ENCODE data around the gene S100A6.

The S100A6 gene

DNA sequence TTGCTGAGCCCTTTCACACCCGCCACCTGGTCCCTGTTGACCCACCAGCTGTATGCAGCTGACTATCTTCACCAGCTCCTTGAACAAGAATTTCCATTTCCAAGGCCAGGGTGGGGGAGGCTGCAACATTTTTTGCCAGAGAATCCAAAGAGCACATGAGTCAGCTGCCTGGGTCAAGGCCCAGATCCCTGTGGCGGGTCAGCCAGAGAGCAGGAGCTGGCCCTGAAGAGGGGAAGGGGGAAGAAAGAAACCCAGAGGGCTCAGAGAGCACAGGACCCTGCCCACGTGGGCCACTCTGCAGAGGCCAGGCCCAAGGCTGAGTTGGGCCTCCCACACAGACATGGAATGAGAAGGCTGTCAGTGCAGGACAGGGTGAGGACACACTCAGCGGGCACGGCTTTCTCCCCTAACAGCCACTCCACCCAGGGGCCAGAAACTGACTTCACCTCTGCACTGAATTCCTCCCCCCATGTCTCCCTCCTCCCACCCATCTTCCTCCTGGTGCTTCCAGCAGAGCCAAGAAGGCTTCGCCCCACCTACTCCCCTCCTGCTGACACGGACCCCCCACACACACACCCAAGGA, 28.9 kb downstream of the S100A6 start:
- DNase-seq, result peak in 12 of 58 donors; percentile 5 to 58 (median 22)

DNA sequence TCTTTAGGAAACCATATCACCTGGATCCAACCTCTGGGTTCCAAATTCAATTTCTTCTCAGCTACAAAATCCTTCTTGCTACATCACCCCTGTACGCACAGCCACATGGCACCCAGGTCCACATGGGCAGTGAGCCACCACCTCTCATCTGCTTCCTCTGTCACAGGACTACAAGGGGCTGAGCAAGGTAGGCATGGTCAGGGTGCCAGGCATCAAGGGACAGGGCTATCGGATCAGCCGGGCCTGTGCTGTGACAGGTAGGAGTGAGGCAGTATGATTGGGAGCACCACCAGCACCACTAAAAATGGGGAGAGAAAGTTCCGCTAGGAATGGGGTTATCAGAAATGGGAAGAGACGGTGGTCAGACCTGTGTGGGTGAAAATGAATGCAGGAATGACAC, 29.4 kb downstream of the S100A6 start:
- no peak for DNase-seq

DNA sequence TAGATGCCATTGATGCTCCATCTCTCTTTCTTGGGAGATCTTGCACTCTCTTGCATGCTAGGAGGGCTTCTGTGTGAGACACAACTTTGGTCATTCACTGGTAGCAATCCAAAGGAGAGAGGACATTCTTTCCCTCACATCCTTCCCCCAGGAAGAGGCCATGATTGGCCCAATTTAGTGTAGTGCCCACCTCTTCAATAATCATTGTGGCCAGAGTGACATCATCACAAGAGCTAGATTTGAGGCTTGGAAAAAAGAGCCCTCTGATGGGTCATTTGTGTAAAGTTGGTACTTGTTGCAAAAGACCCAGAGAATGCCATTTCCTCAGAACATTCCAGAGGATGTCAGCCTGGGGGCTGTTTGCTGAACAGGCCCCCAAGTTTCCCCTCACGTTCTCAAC, 30.2 kb downstream of the S100A6 start:
- no peak for DNase-seq

DNA sequence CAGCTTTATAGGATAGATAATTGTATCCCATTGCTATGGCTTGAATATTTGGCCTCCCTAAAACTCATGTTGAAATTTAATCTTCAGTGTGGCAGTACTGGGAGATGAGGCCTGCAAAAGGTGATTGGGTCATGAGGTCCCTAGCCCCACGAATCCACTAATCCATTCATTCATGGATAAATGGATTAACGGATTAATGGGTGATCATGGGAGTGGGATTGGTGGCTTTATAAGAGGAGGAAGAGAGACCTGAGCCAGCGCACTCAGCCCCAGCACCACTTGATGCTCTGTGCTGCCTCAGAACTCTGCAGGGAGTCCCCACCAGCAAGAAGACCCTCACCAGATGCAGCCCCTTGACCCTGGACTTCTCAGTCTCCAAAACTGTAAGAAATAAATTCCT, 32.0 kb downstream of the S100A6 start:
- DNase-seq, result no peak

DNA sequence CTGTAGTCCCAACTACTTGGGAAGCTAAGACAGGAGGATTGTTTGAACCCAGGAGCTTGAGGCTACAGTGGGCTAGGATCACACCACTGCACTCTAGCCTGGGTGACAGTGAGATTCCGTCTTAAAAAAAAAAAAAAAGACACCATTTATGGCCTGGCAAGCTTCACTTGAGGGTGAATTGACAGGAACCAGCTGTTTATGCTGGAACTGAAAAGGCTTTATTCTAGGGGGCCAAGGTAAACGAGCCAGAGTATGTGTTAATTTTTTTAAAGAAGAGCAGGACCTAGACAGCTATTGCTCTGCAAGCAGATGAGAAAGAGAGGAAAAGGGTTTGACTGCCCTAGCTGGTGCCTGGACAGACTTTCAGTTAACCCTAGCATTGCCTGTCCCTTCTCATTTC, 37.0 kb downstream of the S100A6 start:
- DNase-seq, result no peak

DNA sequence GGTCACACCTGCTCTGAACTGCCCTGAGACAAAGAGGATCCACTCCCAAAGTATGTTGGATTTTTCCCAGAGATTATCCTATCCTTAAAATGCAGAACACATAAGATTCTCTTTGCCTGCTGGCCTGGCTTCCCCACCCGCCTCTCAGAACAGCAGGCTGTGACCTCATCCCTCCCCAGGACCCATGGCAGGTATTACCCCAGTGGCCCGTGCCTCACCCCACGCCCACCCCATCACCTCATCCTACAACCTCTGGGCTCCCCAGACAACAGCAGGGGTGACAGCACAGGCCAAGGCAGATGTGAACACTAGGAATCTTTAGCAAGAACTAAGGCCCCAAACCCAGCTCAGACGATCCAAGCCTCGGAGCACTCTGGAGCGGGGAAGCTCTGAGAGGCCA, 40.3 kb downstream of the S100A6 start:
- DNase-seq, result no peak

DNA sequence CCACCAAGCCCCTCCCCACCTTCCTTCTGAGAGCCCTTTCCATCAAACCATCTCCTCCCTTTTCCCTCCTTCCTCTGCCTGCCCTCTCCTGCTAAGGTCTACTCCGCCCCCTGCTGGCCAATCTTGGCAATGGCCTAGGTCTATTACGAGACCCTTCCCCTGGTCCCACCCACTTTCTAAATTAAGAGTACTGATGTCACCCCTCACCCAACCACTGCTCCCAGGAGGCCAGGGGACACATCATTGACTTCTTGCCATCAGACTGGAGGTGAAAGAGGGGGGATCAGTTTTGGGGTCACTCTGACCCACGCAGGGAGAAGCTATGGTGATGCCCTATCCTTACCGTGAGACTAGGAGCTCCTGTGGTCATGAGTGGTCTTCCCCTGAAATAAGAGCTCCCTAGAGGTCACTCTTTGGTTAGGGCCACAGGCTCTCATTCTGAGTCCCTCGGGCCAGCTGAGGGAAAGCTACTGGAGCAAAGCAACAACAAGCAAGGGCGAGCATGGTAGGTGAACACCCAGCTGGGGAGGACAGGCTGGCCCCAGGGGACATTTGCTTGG, 40.7 kb downstream of the S100A6 start:
- peak in 46 of 58 donors; percentile 3 to 81 (median 28) for DNase-seq

DNA sequence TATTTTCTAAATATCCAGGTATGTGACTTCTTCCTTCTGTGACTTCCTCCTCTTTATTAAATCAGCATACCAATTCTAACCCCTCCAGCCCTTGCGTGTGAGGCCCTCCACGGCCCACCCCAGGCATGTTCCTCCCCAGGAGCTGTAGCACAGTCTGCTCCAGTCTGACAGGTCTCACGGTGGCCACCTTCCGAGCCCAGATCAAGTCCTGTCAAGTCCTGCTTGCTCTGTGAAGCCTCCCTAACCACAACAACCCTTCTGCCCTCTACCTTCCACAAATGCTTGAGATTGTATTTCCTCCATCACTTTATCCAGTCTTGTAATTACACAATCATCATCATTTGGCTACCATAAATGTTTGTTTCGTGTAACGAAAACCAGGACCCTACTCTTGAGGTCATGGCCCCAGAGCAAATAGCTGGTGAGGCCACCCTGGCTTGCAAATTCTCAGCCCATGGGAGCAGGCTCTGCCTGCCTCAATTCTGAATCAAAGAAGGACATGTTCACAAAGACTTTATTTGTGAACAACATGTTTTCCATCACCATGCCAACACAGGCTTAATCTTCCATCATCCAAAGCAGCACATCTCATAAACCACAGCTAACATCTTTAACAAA, 42.3 kb downstream of the S100A6 start:
- DNase-seq, result no peak

DNA sequence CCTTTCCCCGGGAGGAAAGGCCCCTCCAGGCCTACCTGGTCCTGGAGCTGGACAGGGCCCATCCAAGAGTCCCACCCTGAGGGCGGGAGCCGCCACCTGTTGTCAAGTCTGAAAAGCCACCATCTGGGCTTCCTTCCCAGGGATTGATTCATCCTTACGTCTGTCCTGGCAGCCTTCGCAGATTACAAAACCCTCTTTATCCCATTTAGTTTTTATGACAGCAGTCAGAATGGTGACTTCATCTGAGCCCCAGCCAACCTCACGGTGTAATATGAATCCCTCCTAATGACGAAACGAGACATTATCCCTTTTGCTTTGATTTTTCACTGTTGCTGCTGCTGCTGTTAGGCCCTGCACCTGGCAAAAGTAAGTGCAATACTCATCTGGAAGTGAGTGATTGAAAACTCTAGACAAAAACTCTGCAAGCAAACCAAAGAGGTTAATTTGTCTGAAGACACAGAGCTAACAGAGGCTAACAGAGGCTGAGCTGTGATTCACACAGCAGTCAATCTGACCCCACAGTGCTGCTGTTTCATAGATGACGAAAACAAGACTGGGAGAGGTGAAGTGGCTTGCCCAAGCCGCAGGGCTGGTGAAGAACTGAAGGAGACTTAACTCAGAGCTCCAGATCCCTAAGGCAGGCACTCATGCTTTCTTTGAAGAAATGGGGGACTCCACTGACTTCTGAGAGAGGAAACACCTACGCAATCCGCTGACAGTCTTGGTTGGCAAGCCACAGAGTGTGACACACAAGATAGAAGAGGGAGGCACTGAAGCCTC, 45.3 kb downstream of the S100A6 start:
- peak in 31 of 58 donors; percentile 7 to 76 (median 33) for DNase-seq

DNA sequence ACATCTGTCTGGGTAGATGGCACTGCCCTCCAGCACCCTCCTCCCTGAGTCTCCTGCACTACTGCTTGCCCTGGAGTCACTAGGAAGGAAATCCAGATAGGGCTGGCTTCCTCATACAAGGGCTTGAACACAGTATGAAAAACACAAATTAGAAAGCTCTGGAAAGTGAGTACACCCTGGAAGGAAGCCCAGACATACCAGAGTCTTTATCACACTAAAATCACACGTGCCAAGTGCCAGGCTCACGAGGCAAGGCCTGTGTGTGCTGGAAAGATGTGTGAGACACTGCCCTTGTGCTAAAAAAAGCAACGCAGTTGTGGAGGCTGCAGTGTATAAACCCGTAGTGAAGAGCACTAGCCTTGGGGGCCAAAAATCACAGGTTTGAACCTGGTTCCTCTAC, 47.1 kb downstream of the S100A6 start:
- DNase-seq, result peak in 1 of 58 donors; percentile 46

DNA sequence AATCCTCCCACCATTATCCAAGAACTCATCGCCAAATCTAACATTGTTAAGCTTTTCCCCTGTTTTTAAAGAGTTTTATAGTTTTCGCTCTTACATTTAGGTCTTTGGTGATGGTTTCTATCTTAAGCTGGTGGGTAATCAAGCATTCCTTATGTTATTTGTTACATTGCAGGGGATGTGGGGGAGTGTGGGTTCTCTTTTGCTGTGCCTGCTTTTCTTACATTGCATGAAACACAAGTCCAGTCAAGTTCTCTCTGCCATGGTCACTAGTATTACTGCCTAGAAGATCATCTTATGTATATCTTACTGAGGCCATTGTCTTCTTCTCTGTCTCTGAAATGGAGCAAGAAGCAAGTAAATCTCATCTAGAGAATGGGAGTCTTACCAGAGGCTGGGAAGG, 48.1 kb downstream of the S100A6 start:
- DNase-seq, result no peak

DNA sequence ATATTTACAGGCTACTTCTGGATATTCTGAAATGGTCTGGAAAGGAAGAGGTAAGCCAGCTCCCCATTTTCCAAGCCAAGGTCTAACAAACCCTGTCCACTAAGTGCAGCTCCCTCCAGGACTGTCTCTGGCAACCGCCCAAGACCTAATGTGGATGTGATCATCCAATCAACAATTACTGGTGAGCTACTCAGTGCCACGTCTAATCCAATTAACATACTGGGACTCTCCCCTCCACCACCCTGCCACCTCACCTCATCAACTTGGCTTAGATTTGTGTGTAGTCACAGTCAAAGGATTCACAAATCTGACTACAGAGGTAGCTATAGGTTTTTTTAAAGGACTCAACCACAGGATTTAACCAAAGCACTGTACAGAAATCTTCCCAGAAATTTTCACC, 49.9 kb downstream of the S100A6 start:
- DNase-seq, result peak in 1 of 58 donors; percentile 14

Data from anterior cingulate cortex (tissue), 58 donors.